Ishikawa (cell line): Measurements from ENCODE around the gene PHLDB2.

Experiments
- CREB1 ChIP-seq: IDR thresholded peaks from 2 replicates; pipeline ENCODE4 v1.6.1; 2012; ENCODE audit warnings: low read depth
- EP300 ChIP-seq: IDR thresholded peaks from 2 replicates; pipeline ENCODE4 v1.6.1; 2012; ENCODE audit warnings: borderline replicate concordance
- MAX ChIP-seq: IDR thresholded peaks from 2 replicates; pipeline ENCODE4 v1.6.1; 2012
- RAD21 ChIP-seq: IDR thresholded peaks from 2 replicates; pipeline ENCODE4 v1.6.1; 2012; ENCODE audit warnings: low read depth
- TAF1 ChIP-seq: IDR thresholded peaks from 2 replicates; pipeline ENCODE4 v1.6.1; 2012; ENCODE audit warnings: low read depth, mild to moderate bottlenecking
- TCF12 ChIP-seq: IDR thresholded peaks from 2 replicates; pipeline ENCODE4 v1.6.1; 2012; ENCODE audit warnings: low read depth
- TEAD4 ChIP-seq: IDR thresholded peaks from 2 replicates; pipeline ENCODE4 v1.6.1; 2012
- ZBTB7A ChIP-seq: IDR thresholded peaks from 2 replicates; pipeline ENCODE4 v1.6.1; 2012; ENCODE audit warnings: low read depth
- TF ChIP-seq, protein P1 (sequence below): IDR thresholded peaks from 2 replicates; pipeline ENCODE4 v1.6.1; 2012; ENCODE audit warnings: low read depth, mild to moderate bottlenecking
- TF ChIP-seq, protein P2 (sequence below): IDR thresholded peaks from 2 replicates; pipeline ENCODE4 v1.6.1; 2012

- TF ChIP-seq, protein P1, sequence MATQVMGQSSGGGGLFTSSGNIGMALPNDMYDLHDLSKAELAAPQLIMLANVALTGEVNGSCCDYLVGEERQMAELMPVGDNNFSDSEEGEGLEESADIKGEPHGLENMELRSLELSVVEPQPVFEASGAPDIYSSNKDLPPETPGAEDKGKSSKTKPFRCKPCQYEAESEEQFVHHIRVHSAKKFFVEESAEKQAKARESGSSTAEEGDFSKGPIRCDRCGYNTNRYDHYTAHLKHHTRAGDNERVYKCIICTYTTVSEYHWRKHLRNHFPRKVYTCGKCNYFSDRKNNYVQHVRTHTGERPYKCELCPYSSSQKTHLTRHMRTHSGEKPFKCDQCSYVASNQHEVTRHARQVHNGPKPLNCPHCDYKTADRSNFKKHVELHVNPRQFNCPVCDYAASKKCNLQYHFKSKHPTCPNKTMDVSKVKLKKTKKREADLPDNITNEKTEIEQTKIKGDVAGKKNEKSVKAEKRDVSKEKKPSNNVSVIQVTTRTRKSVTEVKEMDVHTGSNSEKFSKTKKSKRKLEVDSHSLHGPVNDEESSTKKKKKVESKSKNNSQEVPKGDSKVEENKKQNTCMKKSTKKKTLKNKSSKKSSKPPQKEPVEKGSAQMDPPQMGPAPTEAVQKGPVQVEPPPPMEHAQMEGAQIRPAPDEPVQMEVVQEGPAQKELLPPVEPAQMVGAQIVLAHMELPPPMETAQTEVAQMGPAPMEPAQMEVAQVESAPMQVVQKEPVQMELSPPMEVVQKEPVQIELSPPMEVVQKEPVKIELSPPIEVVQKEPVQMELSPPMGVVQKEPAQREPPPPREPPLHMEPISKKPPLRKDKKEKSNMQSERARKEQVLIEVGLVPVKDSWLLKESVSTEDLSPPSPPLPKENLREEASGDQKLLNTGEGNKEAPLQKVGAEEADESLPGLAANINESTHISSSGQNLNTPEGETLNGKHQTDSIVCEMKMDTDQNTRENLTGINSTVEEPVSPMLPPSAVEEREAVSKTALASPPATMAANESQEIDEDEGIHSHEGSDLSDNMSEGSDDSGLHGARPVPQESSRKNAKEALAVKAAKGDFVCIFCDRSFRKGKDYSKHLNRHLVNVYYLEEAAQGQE, result no peak
- TF ChIP-seq ZBTB7A, result no peak
- no peak for TF ChIP-seq TEAD4
- no peak for TF ChIP-seq MAX
- TF ChIP-seq RAD21, result no peak
- TF ChIP-seq EP300, result no peak
- no peak for TF ChIP-seq CREB1
- TF ChIP-seq TAF1, result no peak
- TF ChIP-seq, protein P2, sequence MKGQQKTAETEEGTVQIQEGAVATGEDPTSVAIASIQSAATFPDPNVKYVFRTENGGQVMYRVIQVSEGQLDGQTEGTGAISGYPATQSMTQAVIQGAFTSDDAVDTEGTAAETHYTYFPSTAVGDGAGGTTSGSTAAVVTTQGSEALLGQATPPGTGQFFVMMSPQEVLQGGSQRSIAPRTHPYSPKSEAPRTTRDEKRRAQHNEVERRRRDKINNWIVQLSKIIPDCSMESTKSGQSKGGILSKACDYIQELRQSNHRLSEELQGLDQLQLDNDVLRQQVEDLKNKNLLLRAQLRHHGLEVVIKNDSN, result no peak
- no peak for TF ChIP-seq TCF12
Measured at GRCh38 chr3:111980716-111981456, 121.8 kb downstream of the PHLDB2 start.
